CD1c-positive myeloid dendritic cell (primary cell): Measurements from ENCODE around the gene METTL26.
"Not testable (repeated sequence)": the region's sequence is repeated elsewhere in the genome, so short reads cannot be mapped to it uniquely, and the experiment has no call there.

Experiments used
- DNase-seq: peaks from one replicate; pipeline ENCODE4 v3.0.0-alpha.2; 2016; ENCODE audit errors: extremely low spot score

METTL26 gene

DNA sequence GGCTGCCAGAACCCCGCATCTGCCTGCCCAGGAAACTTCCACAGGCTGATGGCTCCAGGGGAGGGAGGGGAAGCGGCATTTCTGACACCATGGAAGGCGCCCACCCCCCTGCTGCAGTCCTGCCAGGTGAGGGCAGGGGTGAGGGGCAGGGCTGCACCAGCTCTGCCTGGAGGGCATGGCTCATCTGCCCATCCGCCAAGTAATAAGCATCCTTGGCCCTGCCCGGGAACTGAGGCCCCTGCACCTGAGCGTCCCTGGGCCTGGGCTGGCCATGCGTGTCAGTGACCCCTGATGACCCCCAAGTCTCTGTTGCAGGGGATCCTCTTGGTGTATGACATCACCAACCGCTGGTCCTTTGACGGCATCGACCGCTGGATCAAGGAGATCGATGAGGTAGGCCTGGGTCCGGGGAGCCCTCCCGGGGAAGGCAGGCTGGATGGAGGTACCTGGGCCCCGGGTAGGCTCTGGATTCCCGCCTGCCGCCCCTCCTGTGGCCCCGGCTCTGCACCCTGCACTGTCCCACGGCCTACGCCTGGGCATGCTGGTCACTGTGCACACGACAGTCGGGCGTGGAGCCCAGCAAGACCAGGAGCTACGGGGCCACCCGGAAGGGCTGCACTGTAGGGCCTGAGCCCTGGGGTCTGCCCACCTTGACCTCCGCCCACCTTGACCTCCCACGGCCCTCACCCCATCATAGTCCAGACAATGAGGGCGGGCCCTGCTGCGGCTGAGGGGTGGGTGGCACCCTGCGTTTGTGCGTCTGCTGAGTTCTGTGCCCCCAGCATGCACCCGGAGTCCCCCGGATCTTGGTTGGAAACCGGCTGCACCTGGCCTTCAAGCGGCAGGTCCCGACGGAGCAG, 10.8 kb downstream of the METTL26 start:
- DNase-seq, result no peak

GRCh38 chr16:624526-625070, 11.5 kb downstream of the METTL26 start:
- no peak for DNase-seq

DNA sequence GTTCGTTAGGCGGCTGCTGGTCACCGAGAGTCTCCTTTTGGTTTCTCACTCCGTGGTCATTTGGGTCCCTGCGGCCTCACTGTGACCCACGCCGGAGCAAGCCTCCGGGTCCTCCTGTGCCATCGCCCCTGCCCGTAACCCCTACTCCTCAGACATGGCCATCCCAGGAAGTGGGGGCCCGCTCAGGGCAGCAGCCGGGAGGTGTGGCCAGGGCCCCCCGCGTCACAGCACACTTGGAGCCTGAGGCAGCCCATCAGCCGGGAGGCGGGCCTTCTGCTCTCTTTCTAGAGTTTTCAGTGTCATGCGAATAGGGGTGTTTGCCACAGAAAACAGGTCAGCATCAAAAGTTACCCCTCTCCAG, 13.2 kb downstream of the METTL26 start:
- DNase-seq, result no peak

DNA sequence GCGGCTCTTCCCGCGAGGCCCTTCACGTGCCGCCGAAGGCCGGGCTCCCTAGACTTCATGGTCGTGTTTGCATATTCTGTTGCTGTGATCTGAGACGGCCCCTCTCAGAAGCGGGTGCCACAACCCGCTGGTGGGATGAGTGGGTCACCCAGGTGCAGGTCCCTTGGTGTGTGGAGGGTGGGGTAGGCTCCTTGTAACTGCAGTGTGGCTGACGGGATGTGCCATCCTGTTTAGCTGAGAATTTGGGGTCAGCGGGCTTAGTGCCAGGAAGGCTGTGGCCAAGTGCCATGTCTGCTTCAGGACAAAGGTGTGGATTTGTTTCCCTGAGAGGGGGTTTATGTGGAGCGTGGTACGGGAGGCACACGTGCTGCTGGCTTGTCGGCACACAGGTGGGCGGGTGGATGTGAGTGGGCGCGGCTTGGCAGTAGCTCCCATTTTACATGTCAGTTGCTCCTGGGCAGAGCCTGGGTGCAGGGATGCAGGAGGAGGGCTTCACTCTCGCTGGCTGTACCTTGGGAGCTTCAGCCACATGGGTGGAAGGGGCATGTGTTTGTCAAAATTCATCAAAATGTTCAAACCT, 14.5 kb downstream of the METTL26 start:
- no peak for DNase-seq

GRCh38 chr16:620700-621525, 15.2 kb downstream of the METTL26 start:
- no peak for DNase-seq

DNA sequence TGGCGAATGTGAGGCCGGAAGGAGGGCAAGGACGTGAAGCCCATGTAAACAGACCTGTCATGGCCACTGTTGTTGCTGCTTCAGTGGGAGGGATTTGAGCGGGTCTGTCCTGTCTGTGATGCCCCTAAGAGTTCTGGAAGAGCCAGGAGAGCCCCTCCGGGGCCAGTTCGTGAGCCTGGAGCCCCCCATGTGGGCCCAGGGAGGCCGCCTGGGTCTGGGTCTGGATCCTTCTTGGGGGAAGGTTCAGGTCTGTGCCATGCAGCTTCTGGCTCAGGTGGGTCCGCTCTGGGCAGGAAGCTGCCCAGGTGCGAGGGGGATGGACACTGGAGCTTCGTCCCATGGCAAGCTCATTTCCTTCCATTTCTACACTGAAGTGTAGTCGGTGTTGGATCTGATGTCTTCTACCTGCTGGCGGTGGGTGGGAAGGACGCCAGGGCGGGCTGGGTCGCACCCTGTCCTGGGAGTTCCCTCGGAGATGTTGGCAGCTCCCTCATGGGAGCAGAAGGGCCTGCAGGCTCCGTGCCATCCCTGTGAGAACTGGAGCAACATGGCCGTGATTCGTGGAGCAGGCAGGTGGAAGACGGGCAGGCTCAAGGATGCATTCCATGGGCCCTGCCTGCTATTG, 16.5 kb downstream of the METTL26 start:
- DNase-seq, result no peak

DNA sequence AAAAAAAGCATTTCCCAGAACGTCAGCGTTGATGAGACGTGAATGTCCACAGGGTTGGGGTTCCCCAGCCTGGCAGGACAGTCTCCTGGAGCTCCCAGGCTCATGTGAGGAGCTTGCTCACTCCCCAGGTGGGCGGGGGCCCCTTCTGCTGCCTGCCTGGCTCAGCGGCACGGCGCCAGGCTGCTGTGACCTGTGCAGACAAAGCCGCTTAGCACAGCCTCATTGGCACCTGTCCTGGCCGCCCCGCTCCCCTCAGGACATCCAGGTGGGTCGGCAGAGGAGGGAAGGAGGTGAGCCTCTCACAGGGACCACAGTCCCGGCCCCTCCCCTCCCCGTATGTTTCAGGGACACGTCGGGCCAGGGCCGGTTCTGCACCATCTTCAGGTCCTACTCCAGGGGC, 18.2 kb downstream of the METTL26 start:
- DNase-seq, result no peak

- no peak for DNase-seq
Measured at GRCh38 chr16:616733-617586, 19.1 kb downstream of the METTL26 start.

- DNase-seq, result no peak
Measured at GRCh38 chr16:615122-615521, 21.0 kb downstream of the METTL26 start.

GRCh38 chr16:610513-611381, 25.4 kb downstream of the METTL26 start:
- DNase-seq, result peak; percentile 67

DNA sequence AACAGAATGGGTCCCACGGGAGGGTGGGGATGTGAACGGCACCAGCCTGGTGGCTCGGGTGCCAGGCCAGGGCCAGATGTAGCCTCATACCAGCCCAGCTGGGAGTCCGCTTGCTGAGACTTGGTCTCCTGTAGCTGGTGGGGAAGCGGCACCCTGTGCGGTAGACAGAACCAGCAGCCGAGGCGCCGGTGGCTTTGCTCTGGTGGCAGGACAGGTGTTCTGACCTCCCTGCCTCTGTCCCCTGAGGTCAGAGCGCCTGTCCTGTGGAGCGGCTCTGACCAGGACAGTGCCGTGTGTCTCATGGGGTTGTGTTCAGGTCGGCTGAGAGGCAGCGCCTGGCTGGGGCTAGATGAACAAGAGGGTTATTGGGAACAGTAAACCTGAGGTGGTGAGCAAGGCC, 26.1 kb downstream of the METTL26 start:
- no peak for DNase-seq

DNA sequence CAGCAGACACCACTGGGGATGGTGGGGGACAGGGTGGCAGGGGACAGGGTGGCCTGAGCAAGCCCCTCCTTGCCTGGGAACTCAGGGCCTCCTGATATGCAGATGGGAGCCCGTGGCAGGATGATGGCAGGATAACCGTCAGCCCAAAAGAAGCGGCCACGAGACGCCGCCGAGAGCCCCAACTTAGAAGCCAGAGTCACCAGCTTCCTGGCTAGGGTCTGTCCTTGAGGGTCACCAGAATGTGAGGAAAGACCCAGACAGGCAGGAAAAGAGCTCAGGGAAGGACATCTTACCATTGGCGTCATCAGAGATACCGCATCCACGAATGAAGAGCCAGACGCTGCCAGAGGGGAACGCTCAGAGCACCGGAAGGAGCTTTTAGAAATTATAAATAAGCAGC, 26.8 kb downstream of the METTL26 start:
- DNase-seq, result no peak

DNA sequence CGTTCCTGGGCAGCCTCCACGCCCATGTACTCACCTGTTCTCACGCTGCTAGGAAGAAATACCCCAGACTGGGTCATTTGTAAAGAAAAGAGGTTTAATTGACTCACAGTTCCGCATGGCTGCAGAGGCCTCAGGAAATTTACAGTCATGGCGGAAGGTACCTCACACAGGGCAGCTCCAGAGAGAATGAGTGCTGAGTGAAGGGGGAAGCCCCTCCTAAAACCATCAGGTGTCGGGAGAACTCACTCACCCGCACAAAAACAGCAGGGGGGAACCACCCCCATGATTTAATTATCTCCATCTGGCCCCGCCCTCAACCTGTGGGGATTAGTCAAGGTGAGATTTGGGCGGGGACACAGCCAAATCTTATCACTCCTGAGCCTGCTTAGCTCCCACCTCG, 28.1 kb downstream of the METTL26 start:
- no peak for DNase-seq

DNA sequence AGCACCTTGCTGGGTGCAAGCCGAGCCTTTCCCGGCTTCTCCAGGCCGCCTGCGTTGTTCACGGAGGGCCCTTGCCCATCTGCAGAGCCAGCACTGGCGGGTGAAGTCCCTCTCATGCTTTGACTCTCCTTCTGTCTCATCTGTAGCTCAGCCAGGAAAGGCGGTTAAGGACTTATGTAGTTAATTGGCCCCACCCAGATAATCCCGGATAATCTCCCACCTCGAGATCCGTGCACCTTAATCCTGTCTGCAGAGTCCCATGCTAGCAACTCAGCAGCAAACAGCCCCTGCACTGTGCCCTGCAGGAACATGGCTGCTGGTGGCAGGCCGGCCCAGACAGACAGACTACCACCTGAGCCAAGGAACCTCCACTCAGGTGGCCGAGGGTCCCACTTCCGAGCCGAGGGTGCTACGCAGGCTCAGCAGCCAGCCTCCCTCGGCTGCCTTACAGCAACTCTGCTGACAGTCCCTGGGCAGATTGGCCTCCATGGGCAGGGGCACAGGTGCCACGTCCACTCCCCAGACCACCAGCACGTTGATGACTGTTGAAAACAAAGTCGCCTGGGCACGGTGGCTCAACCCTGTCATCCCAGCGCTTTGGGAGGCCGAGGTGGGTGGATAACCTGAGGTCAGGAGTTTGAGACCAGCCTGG, 29.3 kb downstream of the METTL26 start:
- no peak for DNase-seq

GRCh38 chr16:603933-604332, 32.2 kb downstream of the METTL26 start:
- DNase-seq, result no peak

DNA sequence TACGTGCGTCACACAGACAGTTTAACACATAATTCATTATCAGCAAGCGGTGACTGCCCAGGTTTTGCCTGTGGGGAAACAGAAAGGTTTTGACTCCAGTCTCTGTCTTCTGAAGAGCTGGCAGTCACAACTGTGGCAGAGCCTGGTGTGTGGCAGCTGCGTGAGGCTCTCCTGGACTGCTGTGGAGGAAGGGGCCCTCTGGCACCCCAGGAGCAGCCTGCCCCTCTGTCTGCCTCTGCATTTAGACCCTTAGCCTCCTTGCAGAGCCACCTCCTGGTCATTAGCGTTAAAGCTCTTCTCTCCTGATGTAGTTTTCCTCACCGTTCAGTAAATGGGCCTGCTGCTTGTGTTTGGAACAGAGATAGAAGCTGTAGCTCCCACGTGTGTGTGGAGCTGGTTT, 35.3 kb downstream of the METTL26 start:
- no peak for DNase-seq

- no peak for DNase-seq
Measured at GRCh38 chr16:598823-599739, 37.0 kb downstream of the METTL26 start.

GRCh38 chr16:597655-598054, 38.5 kb downstream of the METTL26 start:
- DNase-seq, result not testable (repeated sequence)

DNA sequence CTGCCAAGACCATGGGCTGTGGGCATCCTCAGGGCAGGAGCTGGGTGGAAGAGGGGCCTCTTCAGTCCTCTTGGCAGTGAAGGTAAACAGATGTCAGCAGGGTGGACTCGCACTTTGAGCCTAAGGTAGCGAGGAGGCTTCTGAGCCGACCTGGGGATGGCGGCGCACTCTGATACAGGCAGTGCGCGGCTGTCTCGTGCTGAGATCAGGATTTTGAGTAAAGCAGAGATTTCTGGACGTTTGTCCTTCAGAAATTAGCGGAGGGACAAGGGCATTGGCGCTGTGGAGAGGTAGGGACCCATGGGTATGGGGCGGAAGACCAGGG, 39.4 kb downstream of the METTL26 start:
- no peak for DNase-seq
